Lung (tissue), 5 donors: ENCODE results near the gene ATOX1. TPM values are rescaled to one million over a fixed set of nuclear protein-coding genes. Genes with fewer than 3 reads are reported as not detected.

Experiments used
- polyA plus RNA-seq, 2 donors: library from polyadenylated mRNA; stranded (reverse); fragments of 200-250 nt; gene quantifications; one replicate each; pipeline ENCODE4 v1.2.1, GENCODE V29; 2013
- small RNA-seq: library from RNA; depleted of rRNA; stranded (forward); fragments of <200 nt; gene quantifications from one replicate; pipeline ENCODE3, GENCODE V24; 2014; ENCODE audit warnings: low replicate concordance
- total RNA-seq, 2 donors: library from RNA; depleted of rRNA in 1 of 2; stranded (reverse); fragments of >200 nt in 1 of 2; gene quantifications; one replicate each; pipeline ENCODE4 v1.2.1, GENCODE V29; 2014 to 2021
- donor health status: Bipolar disorder and iron deficiency.
- donor health status: healthy.
- donor health status: DM: yes; HTN: yes; CAD: no.

The ATOX1 gene
- total and polyA plus RNA-seq, 4 donors, result 65.1 to 225 (median 121) TPM

Small RNA genes within 50 kb of the gene (small RNA-seq; reads per million reads assigned to genes)
- gene RN7SKP232, result not detected

Other genes starting within 250 kb of the ATOX1 start
- gene FAT2, start 167.3 kb downstream of the ATOX1 start, total RNA-seq, result 1 to 10 TPM in 1 of 2 donors, under 1 TPM in 1; 0.57 to 3.1 TPM
- gene FAT2, start 167.3 kb downstream of the ATOX1 start, polyA plus RNA-seq, result under 1 TPM; 0.24 to 0.78 TPM
- 1,000 to 10,000 TPM in 1 of 2 donors, 100 to 1,000 TPM in 1; 985 to 1,186 TPM for gene SPARC, start 71.7 kb downstream of the ATOX1 start, total RNA-seq
- gene SPARC, start 71.7 kb downstream of the ATOX1 start, polyA plus RNA-seq, result 100 to 1,000 TPM; 145 to 850 TPM
- gene G3BP1, start 13.3 kb upstream of the ATOX1 start, total RNA-seq, result 100 to 1,000 TPM; 134 to 171 TPM
- 10 to 100 TPM; 19.1 to 40.5 TPM for gene G3BP1, start 13.3 kb upstream of the ATOX1 start, polyA plus RNA-seq
- not detected for gene GLRA1, start 166.2 kb upstream of the ATOX1 start, total RNA-seq
- gene GLRA1, start 166.2 kb upstream of the ATOX1 start, polyA plus RNA-seq, result not detected